GM12878 (cell line): Measurements from ENCODE around the gene CAPN15. TPM values are rescaled to one million over a fixed set of nuclear protein-coding genes. Genes with fewer than 3 reads are reported as not detected.

Source experiments
- ATAC-seq: fragments of 200-7000 bp; cut with Tn5 transposase; 3 replicates; pipeline ENCODE4 v1.9.1; 2020; ENCODE audit warnings: mild to moderate bottlenecking, moderate library complexity
- BruUV-seq: library from RNA; stranded (reverse); fragments of 400-500 nt; replicated peaks from 2 replicates; lab custom pipeline; 2021; lab: Mats Ljungman, UMichigan
- CTCF ChIA-PET: fragments of 300-600 bp; sonication (Branson Sonifier 250); formaldehyde crosslinking; extraction: SDS; loops from one replicate; lab custom pipeline; 2021; ENCODE audit warnings: inconsistent platforms; lab: Yijun Ruan, JAX
- POLR2A ChIA-PET: fragments of 350-600 bp; formaldehyde crosslinking; extraction: SDS; loops from one replicate; lab custom pipeline; 2021; ENCODE audit warnings: inconsistent platforms; lab: Charles Lee
- RAD21 ChIA-PET: fragments of 300-600 bp; sonication (Branson Sonifier 250); formaldehyde crosslinking; loops from one replicate; lab custom pipeline; 2023; ENCODE audit warnings: antibody characterized with exemption; ENCODE audit not compliant: unreplicated experiment; lab: Charles Lee
- SMC1A ChIA-PET: fragments of 300-600 bp; sonication (Branson Sonifier 250); formaldehyde crosslinking; loops from one replicate; lab custom pipeline; 2023; ENCODE audit not compliant: unreplicated experiment, uncharacterized antibody; lab: Charles Lee
- DNase-seq: peaks from one replicate; pipeline ENCODE4 v3.0.0-alpha.2; 2011; ENCODE audit warnings: low read depth, low spot score
- FAIRE-seq: peaks from 3 replicates; lab custom pipeline; 2011; peaks lifted over from hg19 to GRCh38; lab: Jason Lieb, UNC
- H2AFZ ChIP-seq: 2 replicates; pipeline ENCODE4 v1.6.0; 2011; ENCODE audit warnings: low read depth, low read length, control low read depth; ENCODE audit not compliant: control insufficient read depth
- H3K27ac ChIP-seq: 2 replicates; pipeline ENCODE4 v1.5.1; 2011; ENCODE audit warnings: control low read depth; ENCODE audit not compliant: control insufficient read depth, insufficient read depth
- H3K27me3 ChIP-seq, 2 experiments: replicated peaks in 1 of 2; 2 replicates each; pipeline versions ENCODE4 v1.6.0 to v1.6.1; 2011; ENCODE audit warnings: low read length in 1 of 2; ENCODE audit not compliant: control insufficient read depth in 2 of 2, insufficient read depth in 2 of 2
- H3K36me3 ChIP-seq, 2 experiments: 2 replicates each; pipeline ENCODE4 v1.5.1; 2011; ENCODE audit warnings: low read length in 1 of 2; ENCODE audit not compliant: control insufficient read depth in 2 of 2, insufficient read depth in 2 of 2
- H3K4me1 ChIP-seq: 2 replicates; pipeline ENCODE4 v1.6.1; 2011; ENCODE audit warnings: mild to moderate bottlenecking, low read length, moderate library complexity, mixed read lengths; ENCODE audit not compliant: control insufficient read depth, insufficient read depth
- H3K4me2 ChIP-seq: 2 replicates; pipeline ENCODE4 v1.6.0; 2011; ENCODE audit warnings: control low read depth; ENCODE audit not compliant: control insufficient read depth, insufficient read depth
- H3K4me3 ChIP-seq: fragments of 200-600 bp; sonication (generic); 2 replicates; pipeline ENCODE4 v1.5.1; 2016
- H3K79me2 ChIP-seq: 2 replicates; pipeline ENCODE4 v1.6.0; 2011; ENCODE audit warnings: low read length; ENCODE audit not compliant: control insufficient read depth, insufficient read depth
- H3K9ac ChIP-seq: 2 replicates; pipeline ENCODE4 v1.8.0; 2011; ENCODE audit warnings: low read length, control low read depth, mixed read lengths; ENCODE audit not compliant: control insufficient read depth, insufficient read depth
- H3K9me3 ChIP-seq: replicated peaks from 3 replicates; pipeline ENCODE4 v1.5.1; 2011; ENCODE audit warnings: mild to moderate bottlenecking, low read length; ENCODE audit not compliant: control insufficient read depth, insufficient read depth
- H4K20me1 ChIP-seq: 2 replicates; pipeline ENCODE4 v1.6.0; 2011; ENCODE audit not compliant: control insufficient read depth, insufficient read depth
- HDGF ChIP-seq: fragments of 450-650 bp; IDR thresholded peaks from 2 replicates; pipeline ENCODE4 v1.6.1; 2016; ENCODE audit warnings: antibody characterized with exemption
- JUND ChIP-seq: IDR thresholded peaks from 2 replicates; pipeline ENCODE4 v1.6.1; 2012; ENCODE audit warnings: low read depth, mild to moderate bottlenecking, low read length, improper control_type of control experiment, moderate library complexity
- MEF2A ChIP-seq: IDR thresholded peaks from 2 replicates; pipeline ENCODE4 v1.6.1; 2011; ENCODE audit warnings: low read depth, mild to moderate bottlenecking, low read length, moderate library complexity; ENCODE audit not compliant: insufficient read depth
- MTA3 ChIP-seq: IDR thresholded peaks from 2 replicates; pipeline ENCODE4 v1.6.1; 2012; ENCODE audit warnings: low read length, inconsistent platforms, borderline replicate concordance
- POLR2A ChIP-seq: IDR thresholded peaks from 2 replicates; pipeline ENCODE4 v1.6.1; 2011; ENCODE audit warnings: low read depth, mild to moderate bottlenecking, low read length
- POLR2AphosphoS2 ChIP-seq: IDR thresholded peaks from 2 replicates; pipeline ENCODE4 v1.6.1; 2011; ENCODE audit warnings: low read depth, mild to moderate bottlenecking, low read length, improper control_type of control experiment, moderate library complexity
- POLR2AphosphoS5 ChIP-seq: IDR thresholded peaks from 2 replicates; pipeline ENCODE4 v1.6.1; 2011; ENCODE audit warnings: mild to moderate bottlenecking, low read length, inconsistent platforms
- PRDM15 ChIP-seq: fragments of 450-650 bp; formaldehyde crosslinking; IDR thresholded peaks from 2 replicates; pipeline ENCODE4 v1.4.0; 2020; ENCODE audit warnings: mild to moderate bottlenecking, moderate library complexity
- SIX5 ChIP-seq: IDR thresholded peaks from 2 replicates; pipeline ENCODE4 v1.6.1; 2011; ENCODE audit warnings: mild to moderate bottlenecking, low read depth, low read length, moderate library complexity; ENCODE audit not compliant: severe bottlenecking
- SRF ChIP-seq, 2 experiments: IDR thresholded peaks; 2 replicates each; pipeline ENCODE4 v1.6.1; 2011; ENCODE audit warnings: low read depth in 2 of 2, low read length in 2 of 2, mild to moderate bottlenecking in 1 of 2, moderate library complexity in 1 of 2
- WGBS: methylation state at CpG from one replicate; pipeline ENCODE4 v1.1.6; 2016; ENCODE audit warnings: low lambda C conversion rate; ENCODE audit not compliant: insufficient replicate concordance, insufficient coverage; ENCODE audit errors: missing lambda C conversion rate; 5-methylcytosine and 5-hydroxymethylcytosine counted together
- in situ Hi-C: fragments of 300-500 bp; cut with MboI; formaldehyde crosslinking; loops from 9 replicates; pipeline ENCODE4 v1.14.3; 2018; ENCODE audit warnings: mixed read lengths
- intact Hi-C: fragments of 100-400 bp; cut with micrococcal nuclease; formaldehyde crosslinking; loops from one replicate; pipeline ENCODE4 v1.14.2; 2022; ENCODE audit not compliant: unreplicated experiment
- polyA plus RNA-seq, 11 experiments: library from polyadenylated mRNA; depleted of rRNA in 4 of 11; unstranded in 6 of 11; stranded (reverse) in 5 of 11; fragments of >200 nt; fragmentation: Nextera tagmentation in 4 of 11; fragmentation: Illumina TruSeq in 1 of 11; extraction: Ambion mirVana in 4 of 11; extraction: Trizol in 1 of 11; gene quantifications; 1 replicate in 1 of 11; 2 replicates in 10 of 11; pipeline versions ENCODE4 v1.2.1 to v1.2.3, GENCODE V29; 2011 to 2016; ENCODE audit warnings: inconsistent platforms in 2 of 11, missing spikeins in 2 of 11, low read depth in 1 of 11
- total RNA-seq, 4 experiments: library from RNA; depleted of rRNA in 3 of 4; stranded (reverse); fragments of >200 nt in 3 of 4; fragmentation: Illumina TruSeq in 1 of 4; extraction: Trizol in 1 of 4; gene quantifications; 2 replicates each; pipeline versions ENCODE4 v1.2.1 to v1.2.3, GENCODE V29; 2013 to 2021

CAPN15 gene
- total and polyA plus RNA-seq, 10 of the 15 experiments (the other 5 are each of a cell fraction or from before 2014, with no cell fraction given), result 0.40 to 78.5 (median 8.3) TPM

GRCh38 chr16:586047-586644 lies 58.6 kb downstream of the CAPN15 start:
- SMC1A ChIA-PET, result no interaction called here
- Histone ChIP-seq H4K20me1 (no peaks in the 10 kb centered on the region), H3K4me1 (peaks cover 13% of the 10 kb centered on the region), H3K9ac (no peak overlapping the region), H2AFZ (no peak overlapping the region), H3K4me2 (no peak overlapping the region), H3K36me3 (no peaks in the 10 kb centered on the region), H3K4me3 (no peak overlapping the region), H3K27me3 (no peaks in the 10 kb centered on the region), H3K27ac (no peak overlapping the region), H3K79me2 (peaks cover 26% of the 10 kb centered on the region), H3K9me3 (no peaks in the 10 kb centered on the region)
- POLR2A ChIA-PET, result no interaction called here
- in situ Hi-C loops, result no loop called here
- RAD21 ChIA-PET, result no interaction called here
- no peak for FAIRE-seq
- WGBS, result 69% methylated on average over 16 of the region's 16 CpGs
- DNase-seq, result no peak
- no TSS peak for BruUV-seq
- no peak for ATAC-seq
- TF ChIP-seq POLR2AphosphoS2, result 0 out of 2 replicates have a peak, but pooled peaks have one; percentile 16
- TF ChIP-seq JUND, result no peak
- CTCF ChIA-PET, result no interaction called here
- intact Hi-C loops, result no loop called here

GRCh38 chr16:586645-587590 lies 59.4 kb downstream of the CAPN15 start:
- H3K4me3 ChIP-seq, result peak overlapping the region; percentile 94; the same call in 1 of the 2 replicates
- CTCF ChIA-PET, result interaction anchor here (1.8 kb wide), 1 partner anchor 8 kb away, joined by 5 read pairs; no protein-coding TSS in a partner anchor
- no peaks in the 10 kb centered on the region for H4K20me1 ChIP-seq
- SMC1A ChIA-PET, result no interaction called here
- intact Hi-C loops, result no loop called here
- H3K9ac ChIP-seq, result peak overlapping the region; percentile 46; the same call in 1 of the 2 replicates
- POLR2A ChIA-PET, result interaction anchor here (0.6 to 2.5 kb wide), 3 partner anchors 16 to 220 kb away, joined by 5 to 7 read pairs (median 6); partner anchors contain the start of gene NHLRC4
- no peak for ATAC-seq
- no TSS peak for BruUV-seq
- no peak for DNase-seq
- no peaks in the 10 kb centered on the region for H3K36me3 ChIP-seq
- no peaks in the 10 kb centered on the region for H3K27me3 ChIP-seq
- no peak overlapping the region for H2AFZ ChIP-seq
- peaks cover 28% of the 10 kb centered on the region for H3K79me2 ChIP-seq
- no peaks in the 10 kb centered on the region for H3K9me3 ChIP-seq
- TF ChIP-seq POLR2A (peak; percentile 59), SIX5 (no peak), SRF (IDR thresholded peaks at IDR 0.05; ENCODE audit: low read depth in 2 of 2, low read length in 2 of 2) (no peak), HDGF (no peak), MTA3 (no peak), PRDM15 (CRISPR knock-in tag) (no peak), MEF2A (no peak), POLR2AphosphoS5 (peak; percentile 49; the same call in 1 of the 2 replicates)
- H3K4me1 ChIP-seq, result peaks cover 15% of the 10 kb centered on the region
- RAD21 ChIA-PET, result interaction anchor here (0.8 kb wide), 1 partner anchor 22 kb away, joined by 3 read pairs; no protein-coding TSS in a partner anchor
- FAIRE-seq, result no peak
- WGBS, result 94% methylated on average over 14 of the region's 14 CpGs
- peak overlapping the region; percentile 70 for H3K4me2 ChIP-seq
- in situ Hi-C loops, result no loop called here
- H3K27ac ChIP-seq, result no peak overlapping the region
